Liver (tissue), 3 donors: ENCODE data around the gene IL1R2.
A peak's percentile ranks its signal among the peaks of the same experiment; 100 is the strongest.

ENCODE experiments used
- CTCF ChIP-seq: fragments of 150-350 bp; IDR thresholded peaks from 2 replicates; pipeline ENCODE4 v1.5.1; 2017; ENCODE audit warnings: improper control_type of control experiment, low read depth, low read length; ENCODE audit not compliant: missing input control
- EGR1 ChIP-seq, 2 donors: IDR thresholded peaks; 2 replicates each; pipeline ENCODE4 v1.6.1; 2016 to 2018; ENCODE audit warnings: antibody characterized with exemption in 2 of 2, low read depth in 2 of 2
- GABPA ChIP-seq, 2 donors: IDR thresholded peaks in 1 of 2; conservative IDR thresholded peaks in 1 of 2; 2 replicates each; pipeline ENCODE4 v1.6.1; 2016; ENCODE audit warnings: antibody characterized with exemption in 2 of 2, mild to moderate bottlenecking in 1 of 2, moderate library complexity in 1 of 2
- JUND ChIP-seq, 2 donors: IDR thresholded peaks; 2 replicates each; pipeline ENCODE4 v1.6.1; 2016; ENCODE audit warnings: antibody characterized with exemption in 2 of 2
- RXRA ChIP-seq, 2 donors: IDR thresholded peaks; 2 replicates each; pipeline ENCODE4 v1.6.1; 2017 to 2018; ENCODE audit warnings: antibody characterized with exemption in 2 of 2, mild to moderate bottlenecking in 1 of 2
- SP1 ChIP-seq: IDR thresholded peaks from 2 replicates; pipeline ENCODE4 v1.6.1; 2018; ENCODE audit warnings: antibody characterized with exemption, mild to moderate bottlenecking
- TAF1 ChIP-seq: conservative IDR thresholded peaks from 2 replicates; pipeline ENCODE4 v1.6.1; 2016; ENCODE audit warnings: antibody characterized with exemption, mild to moderate bottlenecking
- YY1 ChIP-seq: IDR thresholded peaks from 2 replicates; pipeline ENCODE4 v1.6.1; 2016; ENCODE audit warnings: antibody characterized with exemption, mild to moderate bottlenecking
- ZBTB33 ChIP-seq: IDR thresholded peaks from 2 replicates; pipeline ENCODE4 v1.6.1; 2016; ENCODE audit warnings: antibody characterized with exemption
- TF ChIP-seq, protein P1 (sequence below): IDR thresholded peaks from 2 replicates; pipeline ENCODE4 v1.6.1; 2016; ENCODE audit warnings: antibody characterized with exemption
- TF ChIP-seq, protein P2 (sequence below): IDR thresholded peaks from 2 replicates; pipeline ENCODE4 v1.6.1; 2016; ENCODE audit warnings: antibody characterized with exemption
- TF ChIP-seq, protein P3 (sequence below): IDR thresholded peaks from 2 replicates; pipeline ENCODE4 v1.6.1; 2016; ENCODE audit warnings: antibody characterized with exemption, mild to moderate bottlenecking
- donor health status: healthy.
- donor health status: healthy.

GRCh38 chr2:102030855-102031527 is 39.2 kb downstream of the IL1R2 start:
- peak; percentile 52 for TF ChIP-seq TAF1
- peak; percentile 48 to 73 for TF ChIP-seq JUND (IDR thresholded peaks at IDR 0.05)
- no peak for TF ChIP-seq CTCF
- TF ChIP-seq, protein P1, sequence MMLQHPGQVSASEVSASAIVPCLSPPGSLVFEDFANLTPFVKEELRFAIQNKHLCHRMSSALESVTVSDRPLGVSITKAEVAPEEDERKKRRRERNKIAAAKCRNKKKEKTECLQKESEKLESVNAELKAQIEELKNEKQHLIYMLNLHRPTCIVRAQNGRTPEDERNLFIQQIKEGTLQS, result peak; percentile 47
- peak in 1 of 2 donors; percentile 29 for TF ChIP-seq EGR1 (IDR thresholded peaks at IDR 0.05; ENCODE audit: low read depth in 2 of 2)
- peak; percentile 60 for TF ChIP-seq ZBTB33
- TF ChIP-seq, protein P2, sequence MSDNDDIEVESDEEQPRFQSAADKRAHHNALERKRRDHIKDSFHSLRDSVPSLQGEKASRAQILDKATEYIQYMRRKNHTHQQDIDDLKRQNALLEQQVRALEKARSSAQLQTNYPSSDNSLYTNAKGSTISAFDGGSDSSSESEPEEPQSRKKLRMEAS, result peak; percentile 62
- peak; percentile 83 to 87 for TF ChIP-seq RXRA (IDR thresholded peaks at IDR 0.05)
- TF ChIP-seq, protein P3, sequence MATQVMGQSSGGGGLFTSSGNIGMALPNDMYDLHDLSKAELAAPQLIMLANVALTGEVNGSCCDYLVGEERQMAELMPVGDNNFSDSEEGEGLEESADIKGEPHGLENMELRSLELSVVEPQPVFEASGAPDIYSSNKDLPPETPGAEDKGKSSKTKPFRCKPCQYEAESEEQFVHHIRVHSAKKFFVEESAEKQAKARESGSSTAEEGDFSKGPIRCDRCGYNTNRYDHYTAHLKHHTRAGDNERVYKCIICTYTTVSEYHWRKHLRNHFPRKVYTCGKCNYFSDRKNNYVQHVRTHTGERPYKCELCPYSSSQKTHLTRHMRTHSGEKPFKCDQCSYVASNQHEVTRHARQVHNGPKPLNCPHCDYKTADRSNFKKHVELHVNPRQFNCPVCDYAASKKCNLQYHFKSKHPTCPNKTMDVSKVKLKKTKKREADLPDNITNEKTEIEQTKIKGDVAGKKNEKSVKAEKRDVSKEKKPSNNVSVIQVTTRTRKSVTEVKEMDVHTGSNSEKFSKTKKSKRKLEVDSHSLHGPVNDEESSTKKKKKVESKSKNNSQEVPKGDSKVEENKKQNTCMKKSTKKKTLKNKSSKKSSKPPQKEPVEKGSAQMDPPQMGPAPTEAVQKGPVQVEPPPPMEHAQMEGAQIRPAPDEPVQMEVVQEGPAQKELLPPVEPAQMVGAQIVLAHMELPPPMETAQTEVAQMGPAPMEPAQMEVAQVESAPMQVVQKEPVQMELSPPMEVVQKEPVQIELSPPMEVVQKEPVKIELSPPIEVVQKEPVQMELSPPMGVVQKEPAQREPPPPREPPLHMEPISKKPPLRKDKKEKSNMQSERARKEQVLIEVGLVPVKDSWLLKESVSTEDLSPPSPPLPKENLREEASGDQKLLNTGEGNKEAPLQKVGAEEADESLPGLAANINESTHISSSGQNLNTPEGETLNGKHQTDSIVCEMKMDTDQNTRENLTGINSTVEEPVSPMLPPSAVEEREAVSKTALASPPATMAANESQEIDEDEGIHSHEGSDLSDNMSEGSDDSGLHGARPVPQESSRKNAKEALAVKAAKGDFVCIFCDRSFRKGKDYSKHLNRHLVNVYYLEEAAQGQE, result no peak
- no peak for TF ChIP-seq GABPA (IDR thresholded peaks at IDR 0.05 in 1 of 2, conservative IDR thresholded peaks at IDR 0.05 in 1 of 2)
- peak; percentile 79 for TF ChIP-seq YY1
- TF ChIP-seq SP1, result peak; percentile 74
